SK-N-DZ (cell line): Measurements from ENCODE around the gene HBZ.
A peak's percentile ranks its signal among the peaks of the same experiment; 100 is the strongest.
"Not testable (repeated sequence)": the region's sequence is repeated elsewhere in the genome, so short reads cannot be mapped to it uniquely, and the experiment has no call there.

Experiments used
- DNase-seq: peaks from one replicate; pipeline ENCODE4 v3.0.0-alpha.2; 2015; ENCODE audit warnings: low spot score
- small RNA-seq, 2 experiments: library from RNA; depleted of rRNA; stranded (forward); fragments of <200 nt; gene quantifications; one replicate each; pipeline ENCODE3, GENCODE V24; 2014

HBZ gene

DNA sequence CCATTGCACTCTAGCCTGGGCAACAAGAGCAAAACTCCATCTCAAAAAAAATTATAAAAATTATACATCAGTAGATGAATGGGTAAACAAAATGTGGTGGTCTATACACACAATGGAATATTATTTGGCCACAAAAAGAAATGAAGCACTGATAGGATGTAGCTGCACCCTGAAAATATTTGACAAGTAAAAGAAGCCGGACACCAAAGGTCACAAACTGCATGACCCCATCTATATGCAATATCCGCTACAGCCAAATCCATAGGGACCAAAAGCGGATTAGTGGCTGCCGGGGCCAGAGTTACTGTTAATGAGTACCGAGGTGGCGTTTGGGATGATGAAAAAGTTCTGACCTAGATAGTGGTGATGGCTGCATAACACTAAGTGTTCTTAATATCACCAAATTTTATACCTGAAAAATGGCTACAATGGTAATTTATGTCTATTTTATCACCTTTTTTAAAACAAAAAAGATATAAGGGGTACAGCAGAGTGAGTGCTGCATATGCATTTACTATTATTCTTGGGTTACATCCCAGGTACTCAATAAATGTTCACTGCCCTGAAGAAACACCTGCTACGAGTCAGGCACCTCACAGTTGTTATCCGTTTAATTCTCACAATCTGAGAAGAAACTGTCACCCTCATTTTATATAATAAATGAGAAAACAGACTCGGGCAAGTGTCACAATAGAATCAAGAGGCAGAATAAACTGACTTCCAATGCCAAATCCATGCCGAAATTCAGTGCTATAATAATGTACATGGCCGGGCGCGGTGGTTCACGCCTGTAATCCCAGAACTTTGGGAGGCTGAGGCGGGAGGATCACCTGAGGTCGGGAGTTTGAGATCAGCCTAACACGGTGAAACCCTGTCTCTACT is 27.0 kb downstream of the HBZ start:
- no peak for DNase-seq

DNA sequence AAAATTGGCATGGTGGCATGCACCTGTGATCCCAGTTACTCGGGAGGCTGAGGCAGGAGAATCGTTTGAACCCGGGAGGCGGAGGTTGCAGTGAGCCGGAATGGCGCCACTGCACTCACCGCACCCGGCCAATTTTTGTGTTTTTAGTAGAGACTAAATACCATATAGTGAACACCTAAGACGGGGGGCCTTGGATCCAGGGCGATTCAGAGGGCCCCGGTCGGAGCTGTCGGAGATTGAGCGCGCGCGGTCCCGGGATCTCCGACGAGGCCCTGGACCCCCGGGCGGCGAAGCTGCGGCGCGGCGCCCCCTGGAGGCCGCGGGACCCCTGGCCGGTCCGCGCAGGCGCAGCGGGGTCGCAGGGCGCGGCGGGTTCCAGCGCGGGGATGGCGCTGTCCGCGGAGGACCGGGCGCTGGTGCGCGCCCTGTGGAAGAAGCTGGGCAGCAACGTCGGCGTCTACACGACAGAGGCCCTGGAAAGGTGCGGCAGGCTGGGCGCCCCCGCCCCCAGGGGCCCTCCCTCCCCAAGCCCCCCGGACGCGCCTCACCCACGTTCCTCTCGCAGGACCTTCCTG is 27.7 kb downstream of the HBZ start, which contains the start of gene HBQ1:
Gene HBQ1 (plus strand): TSS at position 359 of the 575 bp plus-strand sequence. CDS start 28 bp downstream, at position 387.
- DNase-seq: peak; percentile 57

DNA sequence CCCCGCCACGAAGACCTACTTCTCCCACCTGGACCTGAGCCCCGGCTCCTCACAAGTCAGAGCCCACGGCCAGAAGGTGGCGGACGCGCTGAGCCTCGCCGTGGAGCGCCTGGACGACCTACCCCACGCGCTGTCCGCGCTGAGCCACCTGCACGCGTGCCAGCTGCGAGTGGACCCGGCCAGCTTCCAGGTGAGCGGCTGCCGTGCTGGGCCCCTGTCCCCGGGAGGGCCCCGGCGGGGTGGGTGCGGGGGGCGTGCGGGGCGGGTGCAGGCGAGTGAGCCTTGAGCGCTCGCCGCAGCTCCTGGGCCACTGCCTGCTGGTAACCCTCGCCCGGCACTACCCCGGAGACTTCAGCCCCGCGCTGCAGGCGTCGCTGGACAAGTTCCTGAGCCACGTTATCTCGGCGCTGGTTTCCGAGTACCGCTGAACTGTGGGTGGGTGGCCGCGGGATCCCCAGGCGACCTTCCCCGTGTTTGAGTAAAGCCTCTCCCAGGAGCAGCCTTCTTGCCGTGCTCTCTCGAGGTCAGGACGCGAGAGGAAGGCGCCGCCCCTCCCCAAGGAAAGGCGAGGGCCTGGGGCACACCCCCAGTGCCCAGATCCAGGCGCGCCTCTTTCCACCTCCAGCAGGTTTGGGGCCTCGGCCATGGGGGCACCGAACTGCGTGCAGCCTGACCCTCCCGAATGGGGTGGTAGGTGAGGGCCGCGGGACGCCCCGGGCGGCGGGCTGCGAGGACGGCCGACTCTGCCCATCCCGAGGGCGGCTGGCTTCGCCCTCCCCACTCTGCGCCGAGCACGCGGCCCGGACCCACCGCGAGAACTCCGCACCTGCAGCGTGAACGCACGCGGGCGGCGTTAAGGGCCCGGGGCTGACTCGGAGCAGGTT is 28.5 kb downstream of the HBZ start:
- DNase-seq: peak; percentile 86

DNA sequence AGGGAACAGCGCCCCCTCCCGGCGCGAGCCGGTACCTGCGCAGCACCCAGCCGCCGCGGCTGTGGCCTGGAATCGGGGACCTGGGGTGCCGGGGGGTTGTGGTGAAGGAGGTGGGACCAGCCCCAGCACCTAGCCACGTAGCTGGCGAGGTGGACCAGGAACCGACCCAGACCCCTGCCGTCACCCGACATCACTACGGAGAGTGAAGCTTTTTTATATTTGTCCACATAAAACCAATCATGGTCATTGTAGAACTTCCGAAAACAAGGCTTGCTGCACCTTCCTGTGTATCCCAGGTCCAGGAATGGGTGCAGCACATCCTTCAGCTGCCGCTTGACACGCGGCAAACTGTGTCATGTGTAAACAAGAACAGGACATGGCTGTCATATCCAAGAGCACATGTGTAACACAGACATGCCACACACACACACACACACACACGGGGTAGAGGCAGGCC is 29.1 kb downstream of the HBZ start:
- DNase-seq: no peak

DNA sequence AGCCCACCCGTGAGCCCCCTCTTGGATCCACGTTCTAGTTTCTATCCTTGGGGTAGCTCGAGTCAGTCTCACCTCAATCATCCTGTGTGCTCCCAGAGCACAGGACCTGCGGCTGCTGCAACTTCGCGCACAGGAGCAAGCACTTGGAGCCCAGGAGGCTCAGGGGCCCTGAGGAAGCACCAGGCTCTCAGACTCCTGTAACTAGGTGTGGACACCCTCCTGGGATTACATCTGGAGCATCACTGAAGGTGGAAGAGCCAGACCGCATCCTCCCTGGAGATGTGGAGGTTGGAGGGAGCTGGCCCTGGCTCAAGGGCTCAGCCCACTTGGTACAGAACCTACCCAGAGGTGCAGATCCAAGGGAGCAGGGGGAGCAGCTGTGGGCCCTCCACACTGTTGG is 30.6 kb downstream of the HBZ start:
- no peak for DNase-seq

DNA sequence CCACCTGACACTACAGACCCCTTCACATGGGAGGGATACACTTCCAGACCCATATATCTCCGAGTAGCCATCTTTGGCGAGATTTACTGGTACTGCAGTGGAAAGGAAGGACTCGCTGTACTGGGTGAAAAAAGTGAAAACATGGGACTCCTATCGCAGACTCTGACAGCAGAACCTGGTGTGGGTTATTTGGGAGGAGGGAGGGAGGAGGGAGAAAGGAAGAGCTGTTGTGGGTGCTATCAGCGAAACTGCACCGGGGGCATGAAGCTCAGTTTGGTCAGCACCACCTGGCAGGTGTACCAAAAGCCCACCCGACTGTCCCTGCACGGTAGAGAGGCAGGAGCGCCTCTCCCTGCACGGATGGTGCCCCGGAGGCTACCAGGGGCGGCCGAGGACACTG is 32.8 kb downstream of the HBZ start:
- no peak for DNase-seq

DNA sequence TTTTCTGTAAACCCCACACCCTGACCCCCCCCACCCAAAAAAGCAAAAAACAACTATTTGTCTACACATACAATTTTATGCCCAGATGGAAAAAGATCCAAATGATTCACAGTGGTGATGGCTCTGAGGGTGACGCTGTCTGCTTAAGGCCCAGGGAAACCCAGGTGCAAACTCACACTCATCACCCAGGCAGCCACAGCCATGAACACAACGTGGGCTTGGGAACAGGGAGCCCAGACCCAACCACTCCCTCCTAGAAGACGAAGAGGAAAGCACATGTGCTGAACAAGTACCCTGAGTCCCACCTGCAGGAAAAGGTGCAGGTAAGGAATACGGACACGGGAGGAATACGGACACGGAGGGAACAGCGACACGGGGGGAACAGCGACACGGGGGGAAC is 33.2 kb downstream of the HBZ start:
- no peak for DNase-seq

DNA sequence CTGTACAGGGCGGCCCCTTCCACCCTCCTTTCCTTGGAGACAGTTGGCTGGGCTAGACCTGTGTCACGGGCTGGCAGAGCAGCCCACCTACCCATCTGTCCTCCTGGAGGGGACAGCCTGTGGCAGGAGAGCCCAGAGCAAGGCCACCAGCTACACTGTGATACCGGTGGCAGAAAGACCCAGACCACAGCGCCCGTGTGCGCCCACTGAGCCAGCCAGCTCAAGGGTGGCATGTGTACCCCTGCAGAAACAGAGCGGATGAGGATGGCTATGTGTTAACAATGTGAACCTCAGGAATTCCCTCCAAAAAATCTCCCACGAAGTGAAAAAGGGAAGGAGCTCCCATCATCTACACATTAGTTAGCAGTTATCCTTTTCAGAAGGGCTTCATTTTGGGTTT is 34.9 kb downstream of the HBZ start:
- no peak for DNase-seq

DNA sequence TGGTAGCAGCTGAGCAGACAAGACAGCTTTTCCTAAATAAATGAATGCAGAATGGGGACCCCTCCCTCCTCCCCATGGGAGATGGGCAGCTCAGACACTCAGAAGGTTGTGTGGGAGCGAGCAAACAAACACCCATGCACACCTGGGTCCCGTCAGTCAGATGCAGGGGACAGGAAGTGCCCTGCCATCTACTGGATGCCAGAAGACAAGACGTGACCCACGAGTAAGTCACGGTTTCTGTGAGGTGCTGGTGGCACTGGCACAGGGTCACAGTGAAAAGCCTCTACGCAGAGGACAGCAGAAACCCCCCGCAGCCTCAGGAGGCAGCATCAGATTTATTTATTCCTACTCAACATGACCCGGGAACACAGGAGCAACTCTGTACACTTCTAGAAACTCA is 36.2 kb downstream of the HBZ start:
- no peak for DNase-seq

DNA sequence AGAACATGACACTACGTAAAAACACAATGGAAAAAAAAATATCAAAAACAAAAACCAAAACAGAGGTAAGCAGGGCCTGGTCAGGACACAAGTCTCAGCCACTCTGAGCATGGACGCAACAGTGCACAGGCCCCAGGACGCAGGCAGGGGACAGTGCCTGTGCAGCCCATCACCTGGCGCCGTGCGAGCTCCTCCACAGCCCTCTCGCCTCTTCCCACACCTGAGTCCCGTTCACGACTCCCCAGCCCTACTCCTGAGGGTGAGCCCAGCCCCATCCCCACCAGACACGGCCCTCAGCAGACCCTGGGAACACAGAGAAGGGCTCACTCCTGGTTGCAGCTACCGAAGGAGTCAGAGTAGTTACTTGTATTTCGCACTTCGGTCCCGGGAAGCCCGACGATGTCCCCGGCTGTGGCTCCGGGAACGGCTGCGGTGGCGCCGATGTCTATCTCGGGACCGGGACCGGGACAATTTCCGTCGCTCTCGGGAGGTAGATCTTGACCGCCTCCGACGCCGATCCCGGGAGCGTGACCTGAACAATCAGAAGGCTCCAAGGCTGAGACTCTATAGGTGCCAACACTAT is 37.3 kb downstream of the HBZ start:
- DNase-seq: no peak

DNA sequence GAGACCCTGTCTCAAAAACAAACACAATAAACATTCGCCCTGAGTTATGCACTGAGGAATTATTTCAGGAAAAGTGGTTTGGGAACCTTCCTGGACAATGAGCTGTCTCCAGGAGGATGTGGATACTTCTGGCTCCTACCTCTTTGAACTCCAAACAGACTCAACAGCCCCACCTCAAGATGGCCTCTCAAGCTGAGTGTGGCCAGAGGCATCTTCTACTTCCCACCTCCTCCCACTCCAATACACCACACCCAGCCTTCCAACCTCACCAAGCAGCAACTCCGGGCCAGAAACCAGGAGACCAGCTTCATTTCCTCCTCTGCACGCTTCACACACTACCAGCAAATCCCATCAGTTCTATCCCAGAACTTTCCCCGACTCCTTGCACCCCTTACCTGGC is 39.4 kb downstream of the HBZ start:
- no peak for DNase-seq

DNA sequence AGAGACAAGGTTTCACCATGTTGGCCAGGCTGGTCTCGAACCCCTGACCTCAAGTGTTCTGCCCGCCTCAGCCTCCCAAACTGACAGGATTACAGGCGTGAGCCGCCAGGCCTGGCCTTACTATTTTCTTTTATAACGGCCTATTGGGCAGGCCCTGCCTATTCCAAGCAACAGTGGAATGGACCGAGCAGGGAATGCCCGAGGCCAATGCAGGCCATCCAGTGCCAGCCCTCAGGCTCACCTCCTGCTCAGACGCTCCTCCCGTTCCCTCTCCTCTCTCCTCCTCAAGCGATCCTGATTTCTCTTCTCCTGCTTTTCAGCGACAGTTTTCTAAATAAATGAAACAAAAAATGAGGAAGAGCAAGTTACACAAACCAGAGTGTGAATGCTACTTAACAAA is 40.2 kb downstream of the HBZ start:
- DNase-seq: no peak

DNA sequence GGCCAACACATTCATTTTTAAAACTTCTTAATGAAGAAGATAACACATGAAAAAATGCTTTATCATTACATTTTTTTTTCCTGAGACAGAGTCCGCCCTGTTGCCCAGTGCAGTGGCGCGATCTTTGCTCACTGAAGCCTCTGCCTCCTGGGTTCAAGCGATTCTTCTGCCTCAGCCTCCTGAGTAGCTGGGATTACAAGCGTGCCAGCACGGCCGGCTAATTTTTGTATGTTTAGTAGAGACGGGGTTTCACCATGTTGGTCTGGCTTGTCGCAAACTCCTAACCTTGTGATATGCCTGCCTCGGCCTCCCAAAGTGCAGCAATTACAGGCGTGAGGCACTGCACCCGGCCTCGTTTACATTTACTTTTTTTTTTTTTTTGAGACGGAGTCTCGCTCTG is 41.0 kb downstream of the HBZ start:
- no peak for DNase-seq

DNA sequence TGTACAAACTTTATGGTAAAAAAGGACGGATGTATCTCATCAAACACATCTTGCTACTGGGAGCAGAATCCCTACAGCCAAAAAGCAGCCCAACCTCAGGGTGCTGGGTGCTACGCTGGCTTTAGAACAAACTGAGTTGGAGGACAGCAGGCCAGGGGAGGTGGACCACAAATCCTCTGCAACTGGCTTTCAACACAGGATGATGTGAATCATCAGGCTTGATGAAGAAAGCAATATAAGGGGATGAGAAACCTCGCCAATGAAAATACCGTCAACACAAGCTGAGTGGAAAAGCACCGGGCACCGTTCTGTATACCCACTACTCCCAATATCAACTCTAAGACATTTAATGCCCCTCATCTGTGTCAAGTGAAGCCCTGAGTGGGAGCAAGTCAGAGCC is 42.1 kb downstream of the HBZ start:
- no peak for DNase-seq

DNA sequence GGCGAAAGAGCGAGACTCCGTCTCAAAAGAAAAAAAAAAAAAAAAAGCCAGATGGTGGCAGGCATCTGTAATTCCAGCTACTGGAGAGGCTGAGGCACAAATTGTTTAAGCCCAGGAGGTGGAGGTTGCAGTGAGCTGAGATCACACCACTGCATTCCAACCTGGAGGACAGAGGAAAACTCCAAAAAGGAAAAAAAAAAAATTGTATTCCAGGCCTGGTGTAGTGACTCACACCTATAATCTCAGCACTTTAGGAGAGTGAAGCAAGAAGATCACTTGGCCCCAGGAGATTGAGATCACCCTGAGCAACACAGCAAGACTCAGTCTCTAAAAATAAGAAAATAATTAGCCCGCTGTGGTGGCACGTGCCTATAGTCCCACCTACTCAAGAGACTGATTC is 47.9 kb downstream of the HBZ start:
- no peak for DNase-seq

DNA sequence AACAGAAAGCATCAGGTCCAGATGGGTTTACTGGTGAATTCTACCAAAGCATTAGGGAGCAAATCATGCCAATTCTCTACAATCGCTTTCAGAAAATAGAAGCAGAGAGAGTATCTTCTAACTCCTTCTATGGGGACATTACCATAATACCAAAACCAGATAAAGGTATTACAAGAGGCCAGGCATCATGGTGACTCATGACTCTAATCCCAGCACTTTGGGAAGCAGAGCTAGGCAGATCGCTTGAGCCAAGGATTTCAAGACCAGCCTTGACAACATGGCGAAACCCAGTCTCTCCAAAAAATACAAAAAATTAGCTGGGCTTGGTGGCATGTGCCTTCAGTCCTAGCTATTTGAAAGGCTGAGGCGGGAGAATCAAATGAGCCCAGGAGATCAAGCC is 50.8 kb downstream of the HBZ start:
- DNase-seq: no peak

DNA sequence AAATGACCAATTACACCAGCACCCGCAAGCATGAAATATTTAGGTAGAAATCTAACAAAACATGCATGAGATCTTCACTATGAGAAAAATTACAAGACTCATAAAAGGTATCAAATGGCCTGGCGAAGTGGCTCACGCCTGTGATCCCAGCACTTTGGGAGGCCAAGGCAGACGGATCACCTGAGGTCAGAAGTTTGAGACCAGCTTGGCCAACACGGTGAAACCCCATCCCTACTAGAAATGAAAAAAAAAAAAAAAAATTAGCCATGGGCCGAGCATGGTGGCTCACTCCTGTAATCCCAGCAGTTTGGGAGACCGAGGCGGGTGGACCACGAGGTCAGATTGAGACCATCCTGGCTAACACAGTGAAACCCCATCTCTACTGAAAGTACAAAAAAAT is 51.6 kb downstream of the HBZ start:
- DNase-seq: not testable (repeated sequence)

Small RNA genes lying within 50 kb of the gene (small RNA-seq; reads per million reads assigned to genes)
- 0 reads per million in 2 experiments for gene RF00019
